GM21529 (cell line): ENCODE measurements around the gene RPL15.

Experiments used
- ATAC-seq: cut with Tn5 transposase; IDR thresholded peaks from one replicate; pipeline ENCODE4 v1.9.1; 2021; ENCODE audit not compliant: unreplicated experiment

RPL15 gene

DNA sequence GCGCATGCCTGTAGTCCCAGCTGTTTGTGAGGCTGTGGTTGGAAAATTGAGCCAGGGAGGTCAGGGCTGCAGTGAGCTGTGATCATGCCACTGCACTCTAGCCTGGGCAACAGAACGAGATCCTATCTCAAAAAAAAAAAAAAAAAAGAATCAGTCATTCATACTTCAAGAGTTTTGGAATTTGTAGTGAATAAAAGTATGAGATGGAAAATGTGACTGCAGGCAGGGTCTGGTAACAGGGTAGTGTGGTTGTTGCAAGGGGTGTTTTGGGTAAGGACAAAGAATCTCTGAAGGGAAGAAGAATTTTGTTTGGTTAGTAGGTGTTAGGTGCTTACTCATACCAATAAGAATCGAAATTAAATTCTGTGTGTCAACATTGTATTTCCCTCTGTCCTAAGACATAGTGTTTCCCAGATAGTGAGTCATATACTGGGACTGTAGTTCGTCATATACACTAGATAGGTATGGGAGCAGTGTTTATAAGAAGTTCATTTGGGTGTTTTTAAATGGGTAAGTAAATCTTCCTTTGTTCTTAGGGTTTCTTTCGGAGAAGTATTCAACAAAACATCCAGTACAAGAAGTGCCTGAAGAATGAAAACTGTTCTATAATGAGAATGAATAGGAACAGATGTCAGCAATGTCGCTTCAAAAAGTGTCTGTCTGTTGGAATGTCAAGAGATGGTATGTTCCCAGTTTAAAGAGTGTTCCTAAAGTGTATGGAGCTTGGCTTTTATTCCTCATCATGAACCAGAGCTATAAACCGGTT, 42.4 kb downstream of the RPL15 start:
- ATAC-seq, result no peak

DNA sequence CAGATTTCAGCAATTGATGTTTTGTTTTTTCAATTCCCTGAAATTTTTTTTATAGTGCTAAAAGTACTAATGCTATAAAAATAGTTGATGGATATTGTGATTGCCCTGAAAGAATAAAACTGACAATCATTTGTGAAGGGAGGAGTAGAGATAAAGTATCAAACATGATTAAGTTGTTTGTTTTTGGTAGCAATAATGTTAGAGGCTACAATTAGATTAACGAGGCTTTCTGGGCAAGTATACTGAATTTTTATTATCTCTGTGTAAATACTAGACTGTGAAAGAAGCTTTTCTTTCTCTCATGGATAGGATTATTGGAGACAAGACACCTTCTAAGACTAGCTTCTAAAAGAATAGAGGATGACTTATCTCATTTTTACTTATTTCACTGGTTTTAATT, 43.7 kb downstream of the RPL15 start:
- ATAC-seq, result no peak

DNA sequence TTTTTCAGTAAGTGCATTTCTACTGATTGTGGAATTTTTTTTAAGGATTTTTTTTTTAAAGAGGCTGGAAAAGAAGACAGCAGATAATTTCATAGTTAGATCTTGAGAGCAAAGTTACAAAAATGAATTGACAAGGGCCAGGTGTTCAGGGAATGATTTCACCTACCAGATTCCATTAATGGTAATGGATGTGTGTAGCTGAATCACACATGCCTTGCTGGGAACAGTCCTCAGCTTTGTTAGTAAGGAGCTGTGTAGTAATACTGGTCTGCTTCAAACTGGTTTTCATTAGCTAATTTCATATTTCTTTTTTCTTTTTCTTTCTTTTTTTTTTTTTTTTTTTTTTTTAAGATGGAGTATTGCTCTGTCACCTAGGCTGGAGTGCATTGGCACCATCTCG, 44.1 kb downstream of the RPL15 start:
- no peak for ATAC-seq

DNA sequence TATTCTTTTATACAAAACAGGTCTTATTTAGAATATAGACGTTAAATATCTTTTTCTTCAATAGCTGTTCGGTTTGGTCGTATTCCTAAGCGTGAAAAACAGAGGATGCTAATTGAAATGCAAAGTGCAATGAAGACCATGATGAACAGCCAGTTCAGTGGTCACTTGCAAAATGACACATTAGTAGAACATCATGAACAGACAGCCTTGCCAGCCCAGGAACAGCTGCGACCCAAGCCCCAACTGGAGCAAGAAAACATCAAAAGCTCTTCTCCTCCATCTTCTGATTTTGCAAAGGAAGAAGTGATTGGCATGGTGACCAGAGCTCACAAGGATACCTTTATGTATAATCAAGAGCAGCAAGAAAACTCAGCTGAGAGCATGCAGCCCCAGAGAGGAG, 45.0 kb downstream of the RPL15 start:
- no peak for ATAC-seq

DNA sequence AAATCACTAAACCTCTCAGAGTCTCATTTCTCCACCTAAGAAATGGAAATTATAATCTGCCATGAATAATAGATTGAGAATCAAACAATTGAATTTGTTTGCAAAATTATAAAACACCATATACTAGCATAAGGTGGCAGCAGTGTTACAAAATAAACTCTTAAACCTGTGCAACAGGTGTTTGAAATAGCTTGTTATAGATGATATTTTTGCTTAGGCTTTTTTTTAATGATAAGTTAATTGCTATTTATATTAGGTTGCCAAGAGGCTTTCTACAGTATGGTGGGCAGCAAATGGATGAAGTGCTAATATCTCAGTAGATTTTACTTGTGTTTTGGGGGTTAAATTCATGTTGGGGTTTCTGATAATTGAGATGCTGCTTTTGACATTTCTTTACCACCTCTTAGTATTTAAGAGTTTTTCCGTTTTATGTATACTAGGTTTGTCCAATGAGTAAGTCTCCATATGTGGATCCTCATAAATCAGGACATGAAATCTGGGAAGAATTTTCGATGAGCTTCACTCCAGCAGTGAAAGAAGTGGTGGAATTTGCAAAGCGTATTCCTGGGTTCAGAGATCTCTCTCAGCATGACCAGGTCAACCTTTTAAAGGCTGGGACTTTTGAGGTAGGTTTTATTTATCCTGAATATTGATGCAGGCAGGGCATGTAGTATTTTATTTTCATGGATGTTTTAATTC, 47.8 kb downstream of the RPL15 start:
- ATAC-seq, result no peak

DNA sequence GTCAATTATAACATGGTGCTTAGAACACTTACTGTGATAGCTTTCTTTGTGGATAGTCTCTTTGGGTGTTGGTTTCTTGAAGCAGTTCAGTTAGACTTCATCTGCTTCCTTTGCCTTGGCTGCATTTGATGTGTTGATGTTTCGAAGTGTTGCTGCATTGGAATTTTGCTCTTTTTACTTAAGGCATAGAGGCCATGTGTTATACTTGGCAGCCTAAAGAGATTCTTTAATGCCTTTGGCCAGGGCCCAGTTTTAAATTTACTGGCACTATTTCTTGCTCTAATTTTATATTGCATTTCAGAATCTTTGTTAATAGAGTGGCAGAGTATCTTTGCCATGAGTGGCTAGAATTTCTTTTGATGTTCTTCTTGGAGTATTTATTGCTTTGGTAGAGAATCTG, 49.4 kb downstream of the RPL15 start:
- no peak for ATAC-seq

DNA sequence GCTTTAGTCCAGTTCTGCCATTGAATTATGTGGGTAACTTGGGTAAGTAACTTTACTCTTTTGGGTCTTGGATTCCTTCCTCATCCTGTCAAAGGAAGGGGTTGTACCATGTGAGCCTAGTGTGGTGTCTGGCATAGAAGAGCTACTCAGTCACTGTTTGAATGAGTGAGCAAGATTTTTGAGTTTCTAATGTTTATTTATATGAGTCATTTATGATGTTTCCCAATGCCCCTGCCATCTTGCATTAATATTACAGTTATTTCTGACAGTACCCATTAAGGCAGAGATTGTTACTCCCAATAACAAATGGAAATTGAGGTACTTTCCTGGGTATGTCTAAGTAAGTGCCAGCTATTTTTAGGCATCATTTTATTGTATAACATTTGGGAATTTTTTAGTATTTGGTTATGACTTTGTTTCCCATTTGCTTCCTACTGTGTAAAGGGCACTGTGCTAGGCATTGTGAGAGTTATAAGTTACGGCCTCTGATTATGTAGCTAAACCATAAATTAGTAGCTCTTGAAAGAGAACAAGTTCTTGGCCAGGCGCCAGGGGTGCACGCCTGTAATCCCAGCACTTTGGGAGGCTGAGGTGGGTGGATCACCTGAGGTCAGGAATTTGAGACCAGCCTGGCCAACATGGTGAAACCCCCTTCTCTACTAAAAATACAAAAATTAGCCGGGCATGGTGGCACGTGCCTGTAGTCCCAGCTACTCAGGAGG, 51.7 kb downstream of the RPL15 start:
- ATAC-seq, result no peak

DNA sequence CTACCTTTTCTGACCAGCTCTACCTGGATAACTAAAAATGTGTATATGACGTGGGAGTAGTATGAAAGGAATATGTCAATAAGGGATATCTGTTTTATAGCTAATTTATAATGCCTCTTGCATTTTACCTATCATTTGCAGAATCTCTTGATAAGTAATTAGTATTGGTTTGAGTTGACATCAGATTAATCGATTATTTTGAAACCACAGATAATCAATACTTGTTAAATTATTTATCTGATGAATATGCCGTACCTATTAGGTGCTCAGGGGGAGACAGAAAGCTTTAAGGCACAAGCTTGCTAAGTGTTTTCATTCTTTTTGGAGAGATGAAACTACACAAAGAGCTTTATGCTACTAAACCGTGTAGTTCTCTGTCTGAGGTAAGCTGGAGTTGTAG, 52.5 kb downstream of the RPL15 start:
- no peak for ATAC-seq
